ENCODE results near the gene ELOVL6.
"Not testable (repeated sequence)": the region's sequence is repeated elsewhere in the genome, so short reads cannot be mapped to it uniquely, and the experiment has no call there.

Gene ELOVL6

GRCh38 chr4:110160618-110161017 lies 37.8 kb downstream of the ELOVL6 start:
- DNase-seq (ENCODE audit: low spot score), result no peak

- DNase-seq (ENCODE audit: low spot score), result no peak
Observed at GRCh38 chr4:110159541-110159940, 38.9 kb downstream of the ELOVL6 start.

GRCh38 chr4:110157580-110157979 lies 40.8 kb downstream of the ELOVL6 start:
- DNase-seq (ENCODE audit: low spot score), result no peak

DNA sequence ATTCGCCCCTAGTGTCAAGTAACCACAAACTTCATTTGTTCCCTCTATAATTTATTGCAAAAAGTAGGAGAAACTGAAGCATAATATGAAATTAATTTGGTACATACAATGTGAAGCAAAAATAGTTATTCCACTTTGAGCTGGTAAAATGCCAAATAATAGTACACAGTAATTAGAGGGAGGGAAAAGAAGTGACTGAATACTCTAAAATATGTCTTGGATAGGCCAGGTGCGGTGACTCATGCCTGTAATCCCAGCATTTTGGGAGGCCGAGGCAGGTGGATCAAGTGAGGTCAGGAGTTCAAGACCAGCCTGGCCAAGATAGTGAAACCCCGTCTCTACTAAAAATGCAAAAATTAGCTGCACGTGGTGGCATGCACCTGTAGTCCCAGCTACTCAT lies 41.2 kb downstream of the ELOVL6 start:
- not testable (repeated sequence) for DNase-seq (ENCODE audit: low spot score)

GRCh38 chr4:110156442-110156841 lies 42.0 kb downstream of the ELOVL6 start:
- no peak for DNase-seq (ENCODE audit: low spot score)

DNA sequence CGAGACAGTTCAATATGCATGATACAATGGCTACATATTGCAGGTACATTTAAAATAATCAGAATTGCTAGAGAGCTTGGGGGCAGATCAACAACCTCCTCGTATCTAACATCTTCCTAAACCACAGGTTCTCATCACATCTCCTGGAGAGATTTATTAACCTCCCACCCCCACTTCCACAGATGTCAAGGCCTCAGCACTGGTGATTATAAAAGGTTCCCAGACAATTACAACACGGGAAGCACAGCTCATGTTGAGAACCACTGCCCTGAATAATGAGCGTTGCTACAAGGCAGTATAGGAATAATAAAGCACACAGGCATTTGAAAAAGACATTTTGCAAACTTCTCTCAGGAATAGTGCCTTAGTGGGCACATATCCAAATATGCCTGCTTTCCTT lies 42.8 kb downstream of the ELOVL6 start:
- DNase-seq (ENCODE audit: low spot score), result no peak

DNA sequence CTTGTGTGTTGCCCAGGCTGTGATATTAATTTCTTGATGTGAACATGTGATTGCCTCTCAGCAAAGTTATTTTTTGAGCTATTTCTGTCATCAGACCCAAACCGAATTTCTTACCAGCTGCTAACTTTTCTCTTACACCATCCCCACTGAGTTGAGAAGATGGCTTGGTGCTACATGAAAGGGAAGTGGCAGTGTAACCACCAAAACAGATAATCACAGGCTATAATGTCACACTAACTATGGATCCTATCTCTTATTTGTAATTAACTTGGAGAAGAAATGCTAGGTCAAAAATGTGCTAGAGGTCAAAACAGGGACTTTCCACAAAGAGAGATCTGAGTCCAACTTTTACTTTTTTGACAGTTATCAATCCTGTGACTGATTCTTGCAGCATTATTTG lies 43.8 kb downstream of the ELOVL6 start:
- DNase-seq (ENCODE audit: low spot score), result no peak

DNA sequence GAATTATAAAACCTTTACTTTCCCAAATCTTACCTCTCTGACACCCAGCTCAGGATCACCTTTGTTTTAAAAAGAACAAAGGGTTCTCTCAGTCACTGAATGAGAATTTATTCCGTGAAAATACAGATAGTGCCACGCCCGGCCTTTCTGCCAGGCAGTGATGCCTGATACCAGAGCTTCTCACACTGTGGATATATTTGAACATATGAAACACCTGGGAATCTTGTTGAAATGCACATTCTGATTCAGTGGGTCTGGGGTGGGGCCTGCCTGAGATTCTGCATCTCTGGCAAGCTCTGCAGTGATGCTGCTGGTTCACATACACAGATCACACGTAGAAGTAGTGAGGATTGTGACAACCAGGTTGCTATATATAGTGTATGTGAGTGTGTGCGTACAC lies 46.0 kb downstream of the ELOVL6 start:
- DNase-seq (ENCODE audit: low spot score), result no peak

GRCh38 chr4:110149089-110149488 lies 49.3 kb downstream of the ELOVL6 start:
- no peak for DNase-seq (ENCODE audit: low spot score)

DNA sequence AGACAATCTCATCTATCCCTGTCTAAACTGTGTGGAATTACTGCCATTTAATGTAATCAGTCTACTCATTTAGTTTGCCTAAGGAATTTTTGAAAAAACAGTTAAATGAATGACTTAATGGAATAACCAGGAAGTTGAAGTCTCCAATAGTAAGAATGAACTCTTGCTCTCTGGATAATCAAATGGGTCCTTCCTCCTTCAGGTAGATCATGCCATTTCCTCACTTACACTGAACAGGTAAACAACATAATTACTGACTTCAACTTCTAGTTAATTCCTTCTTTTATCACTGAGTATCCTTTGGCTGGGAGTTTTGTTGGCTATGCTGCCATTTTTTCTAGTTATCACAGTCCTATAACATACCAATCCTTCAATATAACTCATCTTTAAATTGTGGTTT lies 56.0 kb downstream of the ELOVL6 start:
- no peak for DNase-seq (ENCODE audit: low spot score)

- no peak for DNase-seq (ENCODE audit: low spot score)
Observed at GRCh38 chr4:110139815-110140214, 58.6 kb downstream of the ELOVL6 start.

DNA sequence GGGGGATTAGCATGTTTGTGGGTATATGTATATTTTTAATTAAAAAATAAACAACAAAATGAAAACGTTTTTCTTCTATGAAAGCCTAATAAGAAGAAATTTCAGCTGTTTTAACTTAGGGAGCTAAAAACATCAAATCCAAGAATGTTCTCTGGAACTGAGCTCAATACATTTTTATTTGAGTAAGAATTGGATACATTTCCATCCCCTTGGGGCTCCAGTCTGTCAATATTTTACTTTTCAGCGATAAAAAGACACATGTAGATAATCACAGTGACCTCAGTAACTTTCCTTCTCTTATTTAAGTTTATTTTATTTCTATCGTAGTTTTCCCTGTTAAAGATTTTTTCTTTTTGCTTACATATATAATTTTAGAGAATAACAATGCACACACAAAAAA lies 59.3 kb downstream of the ELOVL6 start:
- no peak for DNase-seq (ENCODE audit: low spot score)

GRCh38 chr4:110138551-110138950 lies 59.9 kb downstream of the ELOVL6 start:
- DNase-seq (ENCODE audit: low spot score), result no peak

DNA sequence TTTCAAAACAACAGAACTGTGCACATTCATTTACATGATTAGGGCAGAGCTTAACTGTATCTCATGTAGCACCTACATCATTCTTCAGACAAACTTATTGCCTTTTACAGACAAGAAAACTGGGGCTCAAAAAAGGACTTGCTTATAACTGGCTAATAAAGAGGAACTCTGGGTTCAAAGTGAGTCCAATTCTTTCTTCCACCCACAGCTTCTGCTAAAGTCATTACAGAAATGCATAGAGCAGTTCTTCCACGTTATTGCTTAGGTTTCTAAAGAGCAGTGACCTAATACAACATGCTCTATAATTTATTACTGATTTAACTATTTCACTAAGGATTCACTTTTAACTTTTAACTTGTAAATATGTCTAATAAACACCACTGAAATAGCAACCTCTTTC lies 60.6 kb downstream of the ELOVL6 start:
- no peak for DNase-seq (ENCODE audit: low spot score)

- no peak for DNase-seq (ENCODE audit: low spot score)
Observed at GRCh38 chr4:110135523-110135922, 62.9 kb downstream of the ELOVL6 start.

DNA sequence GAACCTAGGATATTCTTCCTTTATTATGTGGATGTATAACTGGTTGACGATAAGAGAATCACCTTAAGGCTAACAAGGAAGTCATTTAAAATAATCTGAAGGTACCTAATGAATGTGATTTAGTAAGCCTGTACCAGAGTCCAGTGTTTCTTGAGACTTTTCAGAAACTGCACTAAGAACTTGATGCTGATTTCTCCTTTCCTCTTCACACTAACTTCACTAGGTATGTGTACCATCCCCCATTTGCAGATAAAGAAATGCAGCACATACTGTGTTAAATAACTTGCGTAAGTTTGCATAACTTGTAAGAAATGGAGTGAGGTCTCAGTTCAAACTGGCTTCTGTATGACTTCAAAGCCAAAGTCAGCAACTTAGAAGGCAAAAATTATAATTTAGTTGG lies 63.3 kb downstream of the ELOVL6 start:
- no peak for DNase-seq (ENCODE audit: low spot score)

DNA sequence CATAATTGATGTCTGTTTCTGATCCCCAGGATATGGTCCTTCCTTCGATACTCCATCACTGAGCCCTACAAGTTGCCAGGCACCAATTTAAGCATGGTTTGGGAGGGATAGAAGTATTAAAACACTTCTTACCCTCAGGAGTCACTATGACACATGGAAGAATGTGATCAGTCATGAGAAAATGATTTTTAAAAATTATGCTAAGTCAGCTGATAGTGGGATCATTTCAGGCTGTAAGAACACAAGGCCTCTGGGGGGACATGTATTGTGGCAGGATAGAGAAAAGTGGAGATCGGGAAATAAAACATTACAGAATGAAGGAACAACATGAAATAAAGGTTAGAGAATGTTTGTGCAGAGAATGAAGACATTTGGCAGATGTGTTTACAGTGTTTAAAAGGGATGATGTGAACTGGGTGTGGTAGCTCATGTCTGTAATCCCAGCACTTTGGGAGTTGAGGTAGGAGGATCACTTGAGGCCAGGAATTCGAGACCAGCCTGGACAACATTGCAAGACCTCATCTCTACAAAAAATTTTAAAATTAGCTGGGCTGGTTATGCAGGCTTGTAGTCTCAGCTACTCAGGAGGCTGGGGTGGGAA lies 64.0 kb downstream of the ELOVL6 start:
- no peak for DNase-seq (ENCODE audit: low spot score)

DNA sequence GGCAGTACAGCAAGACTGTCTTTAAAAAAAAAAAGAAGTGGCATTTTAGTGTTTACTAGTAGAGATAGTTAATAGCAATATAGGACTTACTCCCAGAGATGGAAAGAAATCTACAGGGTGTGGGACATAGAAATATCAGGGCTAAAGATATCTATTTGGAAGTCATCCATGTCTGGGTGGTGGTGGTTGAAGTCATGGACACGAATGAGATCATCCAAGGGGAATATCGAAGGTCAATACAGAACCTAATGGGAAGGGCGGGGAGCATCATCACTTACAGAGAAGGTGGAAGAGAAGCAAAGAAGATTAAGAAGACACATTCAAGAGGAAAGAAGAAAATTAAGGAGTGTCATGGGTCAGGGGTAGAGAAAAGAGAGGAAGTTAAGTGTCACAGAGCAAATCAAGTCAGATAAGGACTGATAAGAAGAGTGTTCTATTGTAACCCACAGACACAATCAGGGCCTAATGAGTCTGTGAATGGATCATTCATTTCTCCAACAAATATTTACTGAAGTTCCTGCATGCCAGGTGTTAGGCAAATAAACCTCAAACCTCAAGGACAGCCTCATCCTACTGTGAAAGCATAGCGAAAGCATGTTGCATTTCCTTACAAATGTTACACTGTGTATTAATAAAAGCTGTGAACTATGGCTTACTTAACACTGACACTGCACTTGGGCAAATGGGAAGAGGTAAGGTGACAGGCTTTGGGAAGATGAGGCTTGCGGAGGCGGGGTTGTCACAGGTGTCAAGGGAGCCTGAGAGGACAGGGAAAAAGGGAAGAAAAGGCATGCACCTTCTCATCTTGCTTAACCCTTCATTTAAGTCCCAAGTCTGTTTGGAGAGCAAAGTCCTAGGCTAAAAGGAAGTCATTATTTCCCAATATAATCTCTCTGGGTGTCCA lies 65.3 kb downstream of the ELOVL6 start:
- DNase-seq (ENCODE audit: low spot score), result no peak

GRCh38 chr4:110131916-110132315 lies 66.5 kb downstream of the ELOVL6 start:
- no peak for DNase-seq (ENCODE audit: low spot score)

DNA sequence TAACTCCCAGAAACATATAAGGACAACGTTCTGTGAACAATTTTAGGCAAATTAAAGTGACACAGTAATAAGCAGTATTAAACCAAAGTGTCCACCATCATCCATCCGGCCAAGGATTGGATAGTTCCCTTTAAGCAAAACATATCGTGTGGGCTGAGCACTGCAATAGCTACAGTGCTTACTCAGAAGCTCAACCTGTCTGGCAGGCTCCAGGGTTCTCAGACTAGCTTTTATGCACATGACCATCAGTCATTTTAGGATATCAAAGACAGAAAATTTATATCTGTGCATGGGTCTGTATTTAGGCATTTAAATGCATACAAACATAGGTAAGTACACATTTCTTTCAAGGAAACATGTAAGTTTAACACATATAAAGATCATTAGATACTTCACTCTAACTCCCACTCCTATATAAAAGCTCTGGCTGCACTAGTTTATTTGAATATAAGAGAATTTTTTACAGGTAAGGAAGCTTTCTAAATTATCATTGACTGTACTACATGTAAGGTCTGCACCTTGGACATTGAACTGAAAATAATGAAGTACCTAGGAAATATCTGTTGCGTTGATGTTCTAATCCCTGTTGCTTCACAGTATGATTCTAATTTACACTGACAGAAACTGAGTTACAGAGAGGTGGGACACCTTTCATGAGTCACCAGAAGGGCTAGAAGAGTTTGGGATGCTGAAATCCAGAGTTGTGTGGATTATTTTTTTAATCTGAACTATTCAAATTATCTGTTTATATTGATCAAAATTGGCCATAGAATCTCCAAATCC lies 67.6 kb downstream of the ELOVL6 start:
- no peak for DNase-seq (ENCODE audit: low spot score)

GRCh38 chr4:110129544-110129943 lies 68.9 kb downstream of the ELOVL6 start:
- no peak for DNase-seq (ENCODE audit: low spot score)

GRCh38 chr4:110128472-110128919 lies 69.9 kb downstream of the ELOVL6 start:
- no peak for DNase-seq (ENCODE audit: low spot score)

DNA sequence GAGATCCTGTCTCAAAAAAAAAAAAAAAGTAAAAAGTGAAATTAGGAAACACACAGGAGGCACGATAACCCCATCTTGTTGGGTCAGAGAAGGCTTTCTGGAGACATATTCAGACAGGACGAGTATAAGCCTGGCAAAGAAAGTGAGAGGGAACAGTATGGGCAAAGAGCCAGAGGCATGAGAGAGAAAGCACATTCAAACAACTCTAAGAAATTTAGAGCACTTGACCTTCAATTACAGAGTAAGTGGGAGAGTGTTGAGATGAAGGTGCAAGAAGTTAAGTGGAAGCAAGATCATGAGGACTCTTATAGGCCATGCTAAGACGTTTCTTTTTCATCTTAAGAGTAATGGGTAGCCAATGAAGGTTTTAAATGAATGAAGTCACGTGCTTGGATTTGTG lies 70.4 kb downstream of the ELOVL6 start:
- no peak for DNase-seq (ENCODE audit: low spot score)

Measured in HuH-7.5 (cell line).